Activated B cell treated with CpG ODN at 0.5 μM for 24 hours (primary cell): ENCODE measurements around the gene AMPD2. TPM values are rescaled to one million over a fixed set of nuclear protein-coding genes. Genes with fewer than 3 reads are reported as not detected.

Experiments
- ATAC-seq: fragments of 200-7000 bp; cut with Tn5 transposase; one replicate; pipeline ENCODE4 v1.10.0; 2021; ENCODE audit warnings: low read depth, mild to moderate bottlenecking, moderate library complexity
- CTCF ChIA-PET: fragments of 350-600 bp; sonication (Branson Sonifier 250); formaldehyde crosslinking; loops from one replicate; lab custom pipeline; 2021; ENCODE audit warnings: antibody characterized with exemption; lab: Charles Lee
- POLR2A ChIA-PET: fragments of 350-600 bp; sonication (Branson Sonifier 250); formaldehyde crosslinking; loops from one replicate; lab custom pipeline; 2021; ENCODE audit warnings: antibody characterized with exemption; lab: Charles Lee
- DNase-seq: peaks from one replicate; pipeline ENCODE4 v3.0.0; 2022
- H3K27ac Mint-ChIP-seq: one replicate; pipeline ENCODE4 v1.8.0; 2020; ENCODE audit warnings: mixed read lengths
- H3K27me3 Mint-ChIP-seq: one replicate; pipeline ENCODE4 v1.8.0; 2021; ENCODE audit warnings: mixed read lengths
- H3K36me3 Mint-ChIP-seq: one replicate; pipeline ENCODE4 v1.8.0; 2021; ENCODE audit warnings: low read depth, mixed read lengths
- H3K4me1 Mint-ChIP-seq: one replicate; pipeline ENCODE4 v1.8.0; 2021; ENCODE audit warnings: mixed read lengths
- H3K4me3 Mint-ChIP-seq: one replicate; pipeline ENCODE4 v1.8.0; 2020; ENCODE audit warnings: mild to moderate bottlenecking, mixed read lengths
- H3K9me3 Mint-ChIP-seq: one replicate; pipeline ENCODE4 v1.8.0; 2020; ENCODE audit warnings: mixed read lengths
- intact Hi-C: fragments of 100-400 bp; cut with micrococcal nuclease; formaldehyde crosslinking; loops from one replicate; pipeline ENCODE4 v1.15.1; 2024
- total RNA-seq: library from RNA; stranded (reverse); gene quantifications from 2 replicates; pipeline ENCODE4 v1.2.3, GENCODE V29; 2022
- TF ChIP-seq, protein P1 (sequence below): fragments of 200-600 bp; IDR thresholded peaks from one replicate; pipeline ENCODE4 v1.8.0; 2022; ENCODE audit warnings: antibody characterized with exemption, mild to moderate bottlenecking

The AMPD2 gene
- total RNA-seq, 1 donor from 2014 or later: 64.9 TPM

DNA sequence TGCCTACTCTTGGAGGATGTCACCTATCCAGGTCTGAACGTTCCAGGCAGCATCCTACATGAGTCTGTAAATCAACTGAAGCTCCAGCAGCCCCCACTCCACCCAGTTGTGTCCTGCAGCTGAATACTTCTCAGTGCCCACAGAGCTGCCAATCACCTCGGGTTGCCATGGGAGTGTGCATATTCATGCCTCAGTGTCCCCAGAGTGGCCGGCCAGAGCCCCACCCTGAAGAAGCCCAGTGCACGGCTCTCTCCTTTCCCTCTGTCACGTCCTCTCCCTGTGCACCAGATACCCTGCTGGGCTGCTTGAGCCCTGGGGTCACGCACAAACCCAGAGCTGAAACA is 20.2 kb downstream of the AMPD2 start:
- intact Hi-C loops: loop anchor here (1.0 to 10.0 kb wide), 4 partner anchors 16 to 855 kb away; partner anchors contain the start of genes AMPD2 and GNAT2
- no peak overlapping the region for H3K27ac Mint-ChIP-seq
- ATAC-seq (no peak), DNase-seq (no peak)
- ChIA-PET CTCF (interaction anchor here (0.6 to 6.6 kb wide), 48 partner anchors 9 to 420 kb away, joined by 3 to 103 read pairs (median 4); partner anchors contain the start of genes AHCYL1, AMPD2, CYB561D1 and GNAI3), POLR2A (interaction anchor here (1.0 to 1.6 kb wide), 6 partner anchors 15 to 345 kb away, joined by 4 to 16 read pairs (median 6); partner anchors contain the start of genes AHCYL1, AMPD2, GNAI3 and GNAT2)
- no peaks in the 10 kb centered on the region for H3K36me3 Mint-ChIP-seq
- H3K4me1 Mint-ChIP-seq: peaks cover 26% of the 10 kb centered on the region
- H3K27me3 Mint-ChIP-seq: no peaks in the 10 kb centered on the region
- no peaks in the 10 kb centered on the region for H3K9me3 Mint-ChIP-seq
- no peak overlapping the region for H3K4me3 Mint-ChIP-seq
- TF ChIP-seq, protein P1, sequence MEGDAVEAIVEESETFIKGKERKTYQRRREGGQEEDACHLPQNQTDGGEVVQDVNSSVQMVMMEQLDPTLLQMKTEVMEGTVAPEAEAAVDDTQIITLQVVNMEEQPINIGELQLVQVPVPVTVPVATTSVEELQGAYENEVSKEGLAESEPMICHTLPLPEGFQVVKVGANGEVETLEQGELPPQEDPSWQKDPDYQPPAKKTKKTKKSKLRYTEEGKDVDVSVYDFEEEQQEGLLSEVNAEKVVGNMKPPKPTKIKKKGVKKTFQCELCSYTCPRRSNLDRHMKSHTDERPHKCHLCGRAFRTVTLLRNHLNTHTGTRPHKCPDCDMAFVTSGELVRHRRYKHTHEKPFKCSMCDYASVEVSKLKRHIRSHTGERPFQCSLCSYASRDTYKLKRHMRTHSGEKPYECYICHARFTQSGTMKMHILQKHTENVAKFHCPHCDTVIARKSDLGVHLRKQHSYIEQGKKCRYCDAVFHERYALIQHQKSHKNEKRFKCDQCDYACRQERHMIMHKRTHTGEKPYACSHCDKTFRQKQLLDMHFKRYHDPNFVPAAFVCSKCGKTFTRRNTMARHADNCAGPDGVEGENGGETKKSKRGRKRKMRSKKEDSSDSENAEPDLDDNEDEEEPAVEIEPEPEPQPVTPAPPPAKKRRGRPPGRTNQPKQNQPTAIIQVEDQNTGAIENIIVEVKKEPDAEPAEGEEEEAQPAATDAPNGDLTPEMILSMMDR: no peak

DNA sequence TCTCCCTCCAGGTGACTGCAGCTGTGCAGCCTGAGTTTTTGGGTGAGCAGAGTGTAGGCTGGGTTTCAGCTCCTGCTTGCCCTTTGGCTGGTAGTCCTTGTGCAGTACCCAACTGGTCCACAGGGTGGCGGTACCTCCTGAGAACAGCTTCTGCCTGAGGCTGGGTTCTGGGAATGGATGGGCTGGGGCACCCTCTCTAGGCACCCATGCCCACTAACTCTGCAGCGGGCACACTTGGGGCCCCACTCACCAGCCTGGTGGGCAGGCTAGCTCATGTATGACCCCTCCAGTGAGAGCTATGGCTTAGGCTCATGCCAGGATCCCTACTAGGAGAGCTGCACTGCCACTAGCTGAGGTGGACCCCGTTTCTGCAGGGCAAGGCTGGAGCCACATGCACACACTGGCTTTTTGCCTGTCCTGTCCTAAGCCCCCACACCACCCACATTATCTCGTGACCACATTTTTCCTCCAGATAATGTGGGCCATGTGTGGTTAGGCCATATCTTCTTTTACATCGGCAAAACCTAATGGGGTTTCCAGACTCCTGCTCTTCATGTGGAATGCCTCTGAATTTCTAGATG is 20.7 kb downstream of the AMPD2 start:
- CTCF ChIA-PET: interaction anchor here (0.6 to 6.6 kb wide), 53 partner anchors 10 to 419 kb away, joined by 3 to 103 read pairs (median 4); partner anchors contain the start of genes AHCYL1, AMPD2, CYB561D1 and EPS8L3
- no peaks in the 10 kb centered on the region for H3K27me3 Mint-ChIP-seq
- POLR2A ChIA-PET: interaction anchor here (0.5 to 1.6 kb wide), 8 partner anchors 15 to 395 kb away, joined by 3 to 16 read pairs (median 5); partner anchors contain the start of genes AHCYL1, AMPD2, GNAI3 and GNAT2
- no peak overlapping the region for H3K4me3 Mint-ChIP-seq
- peak; percentile 86 for DNase-seq
- H3K27ac Mint-ChIP-seq: no peak overlapping the region
- ATAC-seq: peak; percentile 84
- H3K9me3 Mint-ChIP-seq: no peaks in the 10 kb centered on the region
- intact Hi-C loops: loop anchor here (1.0 to 10.0 kb wide), 4 partner anchors 16 to 854 kb away; partner anchors contain the start of genes AMPD2 and GNAT2
- TF ChIP-seq, protein P1: peak; percentile 45
- peaks cover 20% of the 10 kb centered on the region for H3K4me1 Mint-ChIP-seq
- H3K36me3 Mint-ChIP-seq: no peaks in the 10 kb centered on the region

DNA sequence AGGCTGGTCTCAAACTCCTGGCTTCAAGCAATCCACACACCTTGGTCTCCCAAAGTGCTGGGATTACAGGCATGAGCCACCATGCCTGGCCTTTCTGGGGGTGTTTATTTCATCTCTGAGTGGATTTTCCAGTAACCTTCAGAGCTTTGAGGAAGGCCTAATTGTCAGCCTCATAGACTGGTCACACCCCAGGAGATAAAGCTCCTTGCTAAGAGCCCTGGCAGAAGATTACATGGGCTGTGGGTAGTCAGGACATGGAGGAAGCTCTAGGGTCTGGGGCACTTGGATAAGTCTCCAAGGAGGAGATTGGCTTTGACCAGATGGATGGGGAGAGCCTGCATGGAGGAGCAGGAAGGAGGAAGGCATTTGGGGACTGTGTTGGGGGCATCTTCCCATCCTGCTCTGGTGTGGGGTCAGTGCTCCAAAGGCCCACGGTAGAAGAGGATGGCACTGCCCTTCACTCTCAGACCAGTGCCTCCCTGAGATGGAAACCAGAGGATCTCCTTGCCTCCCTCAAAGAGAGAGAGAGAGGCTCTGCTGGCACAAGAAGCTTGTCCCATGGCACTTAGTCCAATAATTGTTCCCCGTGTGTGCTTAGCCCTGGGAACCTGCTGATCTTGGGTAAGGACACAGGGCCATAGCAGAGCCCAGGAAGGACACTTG is 21.6 kb downstream of the AMPD2 start:
- ATAC-seq (no peak), DNase-seq (no peak)

DNA sequence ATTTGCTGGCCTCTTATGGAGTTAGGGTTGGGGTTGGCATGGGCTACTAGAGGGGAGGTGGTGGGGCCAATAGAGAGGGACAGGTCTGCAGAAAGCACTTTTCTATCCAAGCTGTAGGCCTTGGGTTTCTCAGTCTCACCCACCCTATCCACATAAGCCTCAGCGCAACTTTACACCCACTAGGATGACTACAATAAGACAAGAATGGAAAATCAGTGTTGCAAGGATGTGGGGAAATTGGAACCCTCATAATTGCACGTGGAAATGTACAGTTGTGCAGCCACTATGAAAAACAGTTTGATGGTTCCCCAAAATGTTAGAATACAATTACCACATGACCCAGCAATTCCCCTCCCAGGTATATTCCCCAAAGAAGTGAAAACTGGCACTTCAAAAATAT is 22.2 kb downstream of the AMPD2 start:
- POLR2A ChIA-PET: no interaction called here
- H3K9me3 Mint-ChIP-seq: no peaks in the 10 kb centered on the region
- TF ChIP-seq, protein P1: no peak

More for the DNA sequence above, 21.6 kb downstream of the AMPD2 start:
- H3K4me1 Mint-ChIP-seq: peaks cover 19% of the 10 kb centered on the region
- no peak overlapping the region for H3K4me3 Mint-ChIP-seq
- H3K36me3 Mint-ChIP-seq: no peaks in the 10 kb centered on the region
- no peak overlapping the region for H3K27ac Mint-ChIP-seq
- intact Hi-C loops: loop anchor here (10.0 kb wide), 1 partner anchor 854 kb away; no protein-coding TSS in a partner anchor
- POLR2A ChIA-PET: interaction anchor here (0.6 to 1.6 kb wide), 3 partner anchors 17 to 394 kb away, joined by 3 to 16 read pairs (median 7); partner anchors contain the start of genes GNAI3 and STRIP1
- H3K27me3 Mint-ChIP-seq: no peaks in the 10 kb centered on the region
- no peaks in the 10 kb centered on the region for H3K9me3 Mint-ChIP-seq
- CTCF ChIA-PET: interaction anchor here (0.6 to 6.6 kb wide), 28 partner anchors 10 to 370 kb away, joined by 3 to 103 read pairs (median 4); partner anchors contain the start of genes AHCYL1, AMPD2, EPS8L3 and GNAI3
- TF ChIP-seq, protein P1: no peak

More for the DNA sequence above, 22.2 kb downstream of the AMPD2 start:
- Mint-ChIP-seq H3K4me1 (peaks cover 19% of the 10 kb centered on the region), H3K36me3 (no peaks in the 10 kb centered on the region), H3K4me3 (no peak overlapping the region), H3K27me3 (no peaks in the 10 kb centered on the region), H3K27ac (no peak overlapping the region)
- DNase-seq (no peak), ATAC-seq (no peak)
- CTCF ChIA-PET: interaction anchor here (1.0 to 6.6 kb wide), 7 partner anchors 9 to 342 kb away, joined by 3 to 103 read pairs (median 52); partner anchors contain the start of gene AHCYL1
- intact Hi-C loops: loop anchor here (10.0 kb wide), 1 partner anchor 853 kb away; no protein-coding TSS in a partner anchor
